H1 (cell line): Measurements from ENCODE around the gene FAM204A. TPM values are rescaled to one million over a fixed set of nuclear protein-coding genes. Genes with fewer than 3 reads are reported as not detected.

Experiments used
- CTCF ChIA-PET: fragments of 300-600 bp; sonication (Branson Sonifier 250); formaldehyde crosslinking; loops from one replicate; lab custom pipeline; 2021; ENCODE audit not compliant: partially characterized antibody; lab: Charles Lee
- POLR2A ChIA-PET: fragments of 300-600 bp; sonication (Branson Sonifier 250); formaldehyde crosslinking; loops from one replicate; lab custom pipeline; 2021; ENCODE audit warnings: inconsistent platforms; ENCODE audit not compliant: partially characterized antibody; lab: Charles Lee
- DNase-seq, 2 experiments: peaks; one replicate each; pipeline versions ENCODE4 v3.0.0 to v3.0.0-alpha.2; 2010 to 2022; ENCODE audit warnings: low spot score in 2 of 2, low read depth in 1 of 2, mixed read lengths in 1 of 2
- FAIRE-seq: peaks from 2 replicates; lab custom pipeline; 2011; peaks lifted over from hg19 to GRCh38; lab: Jason Lieb, UNC
- H2AFZ ChIP-seq: 2 replicates; pipeline ENCODE4 v1.8.1; 2012; ENCODE audit warnings: low read length, inconsistent platforms
- H2AK5ac ChIP-seq: 2 replicates; pipeline ENCODE4 v1.6.1; 2013; ENCODE audit warnings: low read depth, low read length
- H2BK120ac ChIP-seq: replicated peaks from 2 replicates; pipeline ENCODE3; 2013; ENCODE audit warnings: low read depth, low read length, inconsistent platforms
- H2BK12ac ChIP-seq: 2 replicates; pipeline ENCODE4 v1.6.1; 2013; ENCODE audit warnings: low read depth, low read length
- H2BK15ac ChIP-seq: 2 replicates; pipeline ENCODE4 v1.6.1; 2013; ENCODE audit warnings: low read length
- H2BK20ac ChIP-seq: 2 replicates; pipeline ENCODE4 v1.6.1; 2013; ENCODE audit warnings: low read length
- H2BK5ac ChIP-seq: 2 replicates; pipeline ENCODE4 v1.6.1; 2013; ENCODE audit warnings: low read depth, low read length
- H3K14ac ChIP-seq: 2 replicates; pipeline ENCODE4 v1.6.1; 2013; ENCODE audit warnings: inconsistent platforms; ENCODE audit not compliant: insufficient read length
- H3K18ac ChIP-seq: 2 replicates; pipeline ENCODE4 v1.6.1; 2013; ENCODE audit warnings: low read length; ENCODE audit errors: extremely low read depth
- H3K23ac ChIP-seq: 2 replicates; pipeline ENCODE4 v1.6.1; 2013; ENCODE audit warnings: inconsistent platforms; ENCODE audit not compliant: insufficient read length
- H3K23me2 ChIP-seq: 2 replicates; pipeline ENCODE4 v1.6.1; 2013; ENCODE audit warnings: low read depth, low read length
- H3K27ac ChIP-seq: 2 replicates; pipeline ENCODE4 v1.6.1; 2011; ENCODE audit warnings: low read depth, low read length, inconsistent platforms
- H3K27me3 ChIP-seq, 4 experiments: replicated peaks in 1 of 4; 1 replicate in 1 of 4; 2 replicates in 3 of 4; pipeline versions ENCODE4 v1.6.1 to v1.8.1; 2011 to 2013; ENCODE audit warnings: low read length in 3 of 4, mild to moderate bottlenecking in 3 of 4, inconsistent platforms in 2 of 4, mixed read lengths in 2 of 4, moderate library complexity in 1 of 4; ENCODE audit not compliant: control insufficient read depth in 3 of 4, insufficient read depth in 3 of 4; ENCODE audit errors: extremely low read depth in 1 of 4
- H3K36me3 ChIP-seq, 4 experiments: 2 replicates each; pipeline versions ENCODE4 v1.6.1 to v1.8.1; 2011 to 2013; ENCODE audit warnings: mild to moderate bottlenecking in 4 of 4, low read length in 3 of 4, moderate library complexity in 2 of 4, control low read depth in 1 of 4, inconsistent platforms in 1 of 4; ENCODE audit not compliant: insufficient read depth in 4 of 4, control insufficient read depth in 2 of 4
- H3K4ac ChIP-seq: replicated peaks from 2 replicates; pipeline ENCODE3; 2013; ENCODE audit warnings: low read length, low read depth, mixed read lengths, inconsistent platforms; ENCODE audit not compliant: insufficient read length
- H3K4me1 ChIP-seq, 4 experiments: replicated peaks in 1 of 4; 1 replicate in 1 of 4; 2 replicates in 3 of 4; pipeline versions ENCODE4 v1.6.1 to v1.8.1; 2011 to 2013; ENCODE audit warnings: low read length in 3 of 4, inconsistent platforms in 2 of 4, mixed read lengths in 1 of 4; ENCODE audit not compliant: insufficient read depth in 4 of 4, control insufficient read depth in 3 of 4
- H3K4me2 ChIP-seq, 2 experiments: 2 replicates each; pipeline versions ENCODE4 v1.6.1 to v1.8.1; 2011 to 2013; ENCODE audit warnings: low read depth in 2 of 2, low read length in 2 of 2, control low read depth in 1 of 2, inconsistent platforms in 1 of 2, mild to moderate bottlenecking in 1 of 2; ENCODE audit not compliant: insufficient read depth in 1 of 2
- H3K4me3 ChIP-seq, 4 experiments: fragments of 200-600, 300-600 bp in 1 of 4; sonication (generic), shearing (Covaris generic), sonication (Bioruptor Twin) in 1 of 4; 2 replicates each; pipeline versions ENCODE4 v1.5.1 to v1.8.1; 2011 to 2016; ENCODE audit warnings: low read length in 4 of 4, low read depth in 3 of 4, control low read depth in 2 of 4, inconsistent platforms in 2 of 4, mild to moderate bottlenecking in 2 of 4, mixed read lengths in 1 of 4, moderate library complexity in 1 of 4; ENCODE audit not compliant: insufficient read depth in 2 of 4; ENCODE audit errors: extremely low read depth in 1 of 4
- H3K56ac ChIP-seq: replicated peaks from 2 replicates; pipeline ENCODE3; 2013; ENCODE audit warnings: low read depth, mild to moderate bottlenecking, mixed read lengths, low read length, inconsistent platforms; ENCODE audit not compliant: insufficient read length
- H3K79me1 ChIP-seq: 2 replicates; pipeline ENCODE4 v1.6.1; 2013; ENCODE audit warnings: low read depth, low read length, control low read depth
- H3K79me2 ChIP-seq, 2 experiments: 2 replicates each; pipeline versions ENCODE4 v1.6.1 to v1.8.1; 2012 to 2013; ENCODE audit warnings: low read length in 2 of 2, mild to moderate bottlenecking in 2 of 2, inconsistent platforms in 1 of 2; ENCODE audit not compliant: insufficient read depth in 2 of 2, control insufficient read depth in 1 of 2
- H3K9ac ChIP-seq, 4 experiments: replicated peaks in 1 of 4; 1 replicate in 1 of 4; 2 replicates in 3 of 4; pipeline versions ENCODE4 v1.6.1 to v1.8.1; 2011 to 2013; ENCODE audit warnings: low read depth in 3 of 4, low read length in 3 of 4, control low read depth in 2 of 4, mild to moderate bottlenecking in 2 of 4, moderate library complexity in 2 of 4, inconsistent platforms in 1 of 4; ENCODE audit errors: extremely low read depth in 1 of 4
- H3K9me3 ChIP-seq, 2 experiments: 2 replicates each; pipeline versions ENCODE4 v1.6.1 to v1.8.1; 2012 to 2013; ENCODE audit warnings: mild to moderate bottlenecking in 2 of 2, moderate library complexity in 2 of 2, control low read depth in 1 of 2, inconsistent platforms in 1 of 2, low read depth in 1 of 2, low read length in 1 of 2, mixed read lengths in 1 of 2; ENCODE audit not compliant: insufficient read depth in 2 of 2
- H4K20me1 ChIP-seq, 2 experiments: replicated peaks in 1 of 2; 2 replicates each; pipeline versions ENCODE3 to v1.8.1; 2011 to 2013; ENCODE audit warnings: inconsistent platforms in 2 of 2, low read length in 2 of 2, mild to moderate bottlenecking in 1 of 2; ENCODE audit not compliant: insufficient read depth in 2 of 2, control insufficient read depth in 1 of 2
- H4K5ac ChIP-seq: 2 replicates; pipeline ENCODE4 v1.6.1; 2013; ENCODE audit warnings: low read length, low read depth, mixed read lengths, inconsistent platforms; ENCODE audit not compliant: insufficient read length
- H4K8ac ChIP-seq: 2 replicates; pipeline ENCODE4 v1.8.0; 2013; ENCODE audit warnings: mild to moderate bottlenecking, moderate library complexity, low read length, inconsistent platforms; ENCODE audit not compliant: insufficient read depth; ENCODE audit errors: extremely low read depth
- H4K91ac ChIP-seq: replicated peaks from 2 replicates; pipeline ENCODE3; 2013; ENCODE audit warnings: low read length, mixed read lengths, inconsistent platforms; ENCODE audit not compliant: insufficient read length
- ATF2 ChIP-seq: IDR thresholded peaks from 2 replicates; pipeline ENCODE4 v1.6.1; 2012; ENCODE audit warnings: low read length, inconsistent platforms
- ATF3 ChIP-seq: IDR thresholded peaks from 2 replicates; pipeline ENCODE4 v1.6.1; 2011; ENCODE audit warnings: low read depth, mild to moderate bottlenecking, low read length; ENCODE audit not compliant: insufficient read depth
- CBX5 ChIP-seq: fragments of 300-800, 300-1000 bp; sonication (generic); IDR thresholded peaks from 2 replicates; pipeline ENCODE4 v1.7.1; 2016; ENCODE audit warnings: antibody characterized with exemption, low read length, low read depth
- CTCF ChIP-seq, 3 experiments: IDR thresholded peaks; 1 replicate in 2 of 3; 2 replicates in 1 of 3; pipeline versions ENCODE4 v1.5.1 to v1.6.1; 2011; ENCODE audit warnings: low read length in 3 of 3, mild to moderate bottlenecking in 3 of 3, inconsistent platforms in 2 of 3, low read depth in 1 of 3, moderate library complexity in 1 of 3; ENCODE audit not compliant: insufficient read depth in 1 of 3; ENCODE audit errors: control extremely low read depth in 1 of 3
- GABPA ChIP-seq: IDR thresholded peaks from 2 replicates; pipeline ENCODE4 v1.6.1; 2011; ENCODE audit warnings: mild to moderate bottlenecking, low read length, moderate library complexity, borderline replicate concordance; ENCODE audit not compliant: insufficient read depth
- HDAC2 ChIP-seq, 2 experiments: fragments of 300-600 bp in 1 of 2; sonication (generic) in 1 of 2; IDR thresholded peaks; 2 replicates each; pipeline ENCODE4 v1.6.1; 2011 to 2012; ENCODE audit warnings: low read depth in 2 of 2, low read length in 2 of 2, mild to moderate bottlenecking in 2 of 2, moderate library complexity in 2 of 2, borderline replicate concordance in 1 of 2, inconsistent platforms in 1 of 2
- NANOG ChIP-seq: IDR thresholded peaks from 2 replicates; pipeline ENCODE4 v1.6.1; 2011; ENCODE audit warnings: low read length, low read depth, mild to moderate bottlenecking, inconsistent platforms; ENCODE audit not compliant: insufficient read depth, poor library complexity, severe bottlenecking
- ZNF274 ChIP-seq: IDR thresholded peaks from 2 replicates; pipeline ENCODE4 v1.7.0; 2012; ENCODE audit warnings: low read length, borderline replicate concordance; ENCODE audit errors: extremely low read depth
- WGBS, 2 experiments: shearing (Covaris generic) in 1 of 2; methylation state at CpG; one replicate each; pipeline versions ENCODE4 v1.1.6 to v1.1.7; 2013 to 2015; ENCODE audit warnings: low lambda C conversion rate in 2 of 2, mixed read lengths in 2 of 2, inconsistent platforms in 1 of 2, low coverage in 1 of 2, missing lambda C conversion rate in 1 of 2; ENCODE audit not compliant: insufficient replicate concordance in 2 of 2, insufficient coverage in 1 of 2, insufficient read length in 1 of 2; ENCODE audit errors: extremely low coverage in 1 of 2, missing lambda C conversion rate in 1 of 2; 5-methylcytosine and 5-hydroxymethylcytosine counted together
- polyA plus RNA-seq, 7 experiments: library from polyadenylated mRNA; depleted of rRNA in 3 of 7; stranded (reverse) in 5 of 7; unstranded in 2 of 7; fragments of >200 nt in 5 of 7; fragments of 200-250 nt in 2 of 7; gene quantifications; 1 replicate in 5 of 7; 2 replicates in 1 of 7; 4 replicates in 1 of 7; pipeline versions ENCODE4 v1.2.1 to v1.2.3, GENCODE V29; 2011 to 2013; ENCODE audit warnings: missing spikeins in 2 of 7, mixed read lengths in 2 of 7
- total RNA-seq: library from RNA; stranded (reverse); fragmentation: NEBNext Ultra II Directional; extraction: Animal tissue kit (Norgen Biotek cat#: 25700); gene quantifications from 2 replicates; pipeline ENCODE4 v1.2.1, GENCODE V29; 2021

The FAM204A gene
- total and polyA plus RNA-seq, 2 of the 8 experiments (the other 6 are each of a cell fraction or from before 2014, with no cell fraction given), result 4.9 to 37.4 TPM

DNA sequence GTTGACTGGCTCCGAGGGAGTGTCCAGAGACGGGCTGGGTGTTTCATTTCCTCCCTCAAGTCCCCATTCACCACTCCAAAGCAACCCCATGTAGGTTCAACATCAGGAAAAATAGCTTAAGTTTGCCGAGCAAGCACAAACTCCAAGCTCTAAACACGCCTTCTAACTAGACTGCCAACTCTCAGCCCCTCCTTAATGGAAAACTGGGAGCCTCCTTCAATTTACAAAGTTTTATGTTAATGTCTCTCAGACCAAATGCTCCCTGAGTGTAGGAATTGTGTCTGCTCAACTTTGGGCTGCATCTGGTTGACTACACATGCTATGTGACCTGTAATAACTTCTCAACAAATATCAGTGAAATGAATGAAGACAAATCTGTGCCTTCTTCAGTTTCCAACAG lies 87.5 kb downstream of the FAM204A start:
- H3K23ac ChIP-seq, result no peak overlapping the region
- no peak overlapping the region for H3K9ac ChIP-seq
- H3K18ac ChIP-seq, result no peak overlapping the region
- H3K56ac ChIP-seq, result no peak overlapping the region
- H3K36me3 ChIP-seq, result no peaks in the 10 kb centered on the region
- no peak overlapping the region for H2AFZ ChIP-seq
- no peak overlapping the region for H2BK120ac ChIP-seq
- H3K23me2 ChIP-seq, result no peaks in the 10 kb centered on the region
- no peak overlapping the region for H4K91ac ChIP-seq
- peaks cover 0 to 5% (median 1%) of the 10 kb centered on the region in 4 experiments; a peak in 4 of 7 replicates for H3K4me1 ChIP-seq
- H2BK15ac ChIP-seq, result no peak overlapping the region
- ChIA-PET CTCF (interaction anchor here (0.6 kb wide), 1 partner anchor 87 kb away, joined by 3 read pairs; the partner anchor contains the start of gene FAM204A), POLR2A (no interaction called here)
- H3K79me2 ChIP-seq, result no peaks in the 10 kb centered on the region
- H3K9me3 ChIP-seq, result no peaks in the 10 kb centered on the region
- no peak overlapping the region for H4K5ac ChIP-seq
- no peak overlapping the region for H2BK5ac ChIP-seq
- H3K4me2 ChIP-seq, result no peak overlapping the region
- H3K14ac ChIP-seq, result no peak overlapping the region
- H2AK5ac ChIP-seq, result no peak overlapping the region
- H3K4ac ChIP-seq, result no peak overlapping the region
- WGBS, 2 experiments, result 94% methylated on average over 4 of the region's 4 CpGs; no CpG with 5 or more reads in 1 of the 2 experiments
- H4K8ac ChIP-seq, result no peak overlapping the region
- FAIRE-seq (no peak), DNase-seq (no peak)
- no peak overlapping the region for H2BK20ac ChIP-seq
- no peak for TF ChIP-seq CBX5
- no peak for TF ChIP-seq NANOG
- TF ChIP-seq GABPA, result no peak
- no peak for TF ChIP-seq ATF2
- no peak for TF ChIP-seq ATF3
- no peak for TF ChIP-seq HDAC2 (IDR thresholded peaks at IDR 0.05; ENCODE audit: borderline replicate concordance in 1 of 2, low read depth in 2 of 2, low read length in 2 of 2)
- no peak for TF ChIP-seq CTCF (IDR thresholded peaks at IDR 0.05; ENCODE audit: control extremely low read depth in 1 of 3, insufficient read depth in 1 of 3, low read depth in 1 of 3, low read length in 3 of 3)
- no peak for TF ChIP-seq ZNF274
- H4K20me1 ChIP-seq, result no peaks in the 10 kb centered on the region
- H3K27ac ChIP-seq, result no peak overlapping the region
- H3K4me3 ChIP-seq, result no peak overlapping the region
- H2BK12ac ChIP-seq, result no peak overlapping the region
- no peaks in the 10 kb centered on the region for H3K79me1 ChIP-seq
- H3K27me3 ChIP-seq, result peaks cover under 1 to 8% (median 2%) of the 10 kb centered on the region in 4 experiments; a peak in 6 of 7 replicates
